Astrocyte of the cerebellum (primary cell): Measurements from ENCODE around the gene FAM131B.

Source experiments
- DNase-seq: peaks from one replicate; pipeline ENCODE4 v3.0.0-alpha.2; 2011; ENCODE audit warnings: low read depth
- H3K4me3 ChIP-seq: 2 replicates; pipeline ENCODE4 v1.5.1; 2011; ENCODE audit warnings: mild to moderate bottlenecking, low read depth, low read length, moderate library complexity
- CTCF ChIP-seq: IDR thresholded peaks from 2 replicates; pipeline ENCODE4 v1.5.1; 2012; ENCODE audit warnings: low read length, low read depth, moderate library complexity, mild to moderate bottlenecking; ENCODE audit errors: missing control alignments
- in situ Hi-C: cut with HindIII; loops from 2 replicates; pipeline ENCODE4 v1.10.0; 2017; ENCODE audit warnings: low sequenced_read_pairs

Gene FAM131B

GRCh38 chr7:143398616-143399015 lies 36.1 kb upstream of the FAM131B start:
- in situ Hi-C loops = no loop called here
- TF ChIP-seq CTCF = no peak
- no peak for DNase-seq
- no peak overlapping the region for H3K4me3 ChIP-seq

- no peak for TF ChIP-seq CTCF
- no peak overlapping the region for H3K4me3 ChIP-seq
- in situ Hi-C loops = no loop called here
- DNase-seq = no peak
Observed at GRCh38 chr7:143397710-143398530, 35.4 kb upstream of the FAM131B start.

GRCh38 chr7:143396625-143397556 lies 34.4 kb upstream of the FAM131B start:
- H3K4me3 ChIP-seq = no peak overlapping the region
- in situ Hi-C loops = no loop called here
- no peak for TF ChIP-seq CTCF
- DNase-seq = no peak

GRCh38 chr7:143396182-143396581 lies 33.7 kb upstream of the FAM131B start:
- no peak for DNase-seq
- no peak for TF ChIP-seq CTCF
- H3K4me3 ChIP-seq = no peak overlapping the region
- in situ Hi-C loops = no loop called here

- no peak for DNase-seq
- TF ChIP-seq CTCF = peak; percentile 19
- in situ Hi-C loops = no loop called here
- no peak overlapping the region for H3K4me3 ChIP-seq
Observed at GRCh38 chr7:143395187-143396149, 33.0 kb upstream of the FAM131B start.

- H3K4me3 ChIP-seq = no peak overlapping the region
- no peak for DNase-seq
- in situ Hi-C loops = no loop called here
- no peak for TF ChIP-seq CTCF
Observed at GRCh38 chr7:143394777-143395176, 32.3 kb upstream of the FAM131B start.
